Panc1 (cell line): ENCODE data around the gene METTL6.

Experiments
- CTCF ChIP-seq: fragments of 450-650 bp; IDR thresholded peaks from 2 replicates; pipeline ENCODE4 v1.5.1; 2017; ENCODE audit warnings: mild to moderate bottlenecking
- POLR2AphosphoS5 ChIP-seq: IDR thresholded peaks from 2 replicates; pipeline ENCODE4 v1.6.1; 2012; ENCODE audit warnings: mild to moderate bottlenecking, low read depth, low read length, moderate library complexity
- TCF7L2 ChIP-seq: IDR thresholded peaks from 2 replicates; pipeline ENCODE4 v1.6.1; 2011; ENCODE audit warnings: mild to moderate bottlenecking, low read depth, low read length, inconsistent platforms

DNA sequence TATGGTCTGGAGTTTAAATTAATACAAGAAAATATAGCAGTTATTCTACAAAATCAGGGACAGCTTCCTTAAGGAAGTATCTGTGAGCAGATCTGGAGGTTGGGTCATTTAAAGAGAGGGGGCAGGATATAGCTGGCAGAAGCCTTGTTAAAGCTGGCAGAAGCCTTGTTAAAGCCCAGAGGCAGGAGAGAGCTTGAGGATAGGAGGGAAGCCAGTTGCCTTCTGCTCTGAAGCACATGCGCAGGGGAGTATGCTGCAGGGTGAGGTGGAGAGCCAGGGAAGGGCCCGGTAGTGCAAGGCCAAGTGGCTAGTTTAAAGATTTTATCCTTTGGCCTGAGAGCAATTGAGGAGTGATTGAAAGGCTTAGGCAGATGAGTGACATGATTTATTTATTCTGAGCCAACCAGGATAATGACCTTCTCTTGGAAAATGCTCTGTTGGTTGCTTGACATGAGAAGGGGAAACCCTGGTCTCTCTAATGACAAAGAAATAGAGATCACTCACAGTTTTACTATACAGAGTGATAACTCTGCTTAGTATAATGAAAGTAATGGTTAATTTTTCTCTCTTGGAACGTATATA, 4.0 kb upstream of the METTL6 start:
- TF ChIP-seq TCF7L2 (no peak), CTCF (no peak), POLR2AphosphoS5 (no peak)
